ENCODE results near the gene AKAP8L. TPM values are rescaled to one million over a fixed set of nuclear protein-coding genes. Genes with fewer than 3 reads are reported as not detected.
"Not testable (repeated sequence)": the region's sequence is repeated elsewhere in the genome, so short reads cannot be mapped to it uniquely, and the experiment has no call there.

Gene AKAP8L
- polyA plus RNA-seq, 4 donors, result 40.4 to 134 (median 80.9) TPM

- WGBS, 3 donors, result 95 to 96% (median 96%) methylated on average over 4 to 30 of the region's 30 CpGs
- not testable (repeated sequence) for DNase-seq
- H3K36me3 ChIP-seq (ENCODE audit: control insufficient read depth in 3 of 3, insufficient read depth in 2 of 3, low read depth in 1 of 3, low read length in 3 of 3), result peaks cover 19 to 71% (median 21%) of the 10 kb centered on the region in 3 donors
Observed at GRCh38 chr19:15363048-15363447, 55.7 kb downstream of the AKAP8L start.

GRCh38 chr19:15360015-15360414 lies 58.8 kb downstream of the AKAP8L start:
- 50 to 69% (median 52%) methylated on average over 4 of the region's 4 CpGs for WGBS, 3 donors
- H3K9me3 ChIP-seq (ENCODE audit: control insufficient read depth in 2 of 2, insufficient read depth in 1 of 2, low read depth in 1 of 2, low read length in 1 of 2); H3K4me1 ChIP-seq (ENCODE audit: control insufficient read depth in 3 of 3, insufficient read depth in 2 of 3, low read depth in 1 of 3, low read length in 2 of 3); H3K27me3 ChIP-seq (ENCODE audit: control insufficient read depth in 3 of 3, insufficient read depth in 3 of 3, low read length in 3 of 3); FAIRE-seq; H3K27ac ChIP-seq (ENCODE audit: low read depth in 1 of 3, low read length in 2 of 3); H3K4me3 ChIP-seq (ENCODE audit: low read depth in 1 of 3, low read length in 3 of 3); DNase-seq: not testable (repeated sequence)
- H3K36me3 ChIP-seq (ENCODE audit: control insufficient read depth in 3 of 3, insufficient read depth in 2 of 3, low read depth in 1 of 3, low read length in 3 of 3), result peaks cover 17 to 77% (median 25%) of the 10 kb centered on the region in 3 donors

More at GRCh38 chr19:15363048-15363447, 55.7 kb downstream of the AKAP8L start:
- not testable (repeated sequence) for H3K4me1 ChIP-seq (ENCODE audit: control insufficient read depth in 3 of 3, insufficient read depth in 2 of 3, low read depth in 1 of 3, low read length in 2 of 3); H3K9me3 ChIP-seq (ENCODE audit: control insufficient read depth in 2 of 2, insufficient read depth in 1 of 2, low read depth in 1 of 2, low read length in 1 of 2); FAIRE-seq; H3K4me3 ChIP-seq (ENCODE audit: low read depth in 1 of 3, low read length in 3 of 3); H3K27ac ChIP-seq (ENCODE audit: low read depth in 1 of 3, low read length in 2 of 3); H3K27me3 ChIP-seq (ENCODE audit: control insufficient read depth in 3 of 3, insufficient read depth in 3 of 3, low read length in 3 of 3)

- FAIRE-seq (no peak), DNase-seq (no peak)
- H3K27ac ChIP-seq (ENCODE audit: low read depth in 1 of 3, low read length in 2 of 3), result no peak overlapping the region
- H3K36me3 ChIP-seq (ENCODE audit: control insufficient read depth in 3 of 3, insufficient read depth in 2 of 3, low read depth in 1 of 3, low read length in 3 of 3), result peaks cover 22 to 76% (median 25%) of the 10 kb centered on the region in 3 donors
- H3K9me3 ChIP-seq (ENCODE audit: control insufficient read depth in 2 of 2, insufficient read depth in 1 of 2, low read depth in 1 of 2, low read length in 1 of 2), result no peaks in the 10 kb centered on the region
- no peaks in the 10 kb centered on the region for H3K27me3 ChIP-seq (ENCODE audit: control insufficient read depth in 3 of 3, insufficient read depth in 3 of 3, low read length in 3 of 3)
- no peaks in the 10 kb centered on the region for H3K4me1 ChIP-seq (ENCODE audit: control insufficient read depth in 3 of 3, insufficient read depth in 2 of 3, low read depth in 1 of 3, low read length in 2 of 3)
- 84 to 90% (median 89%) methylated on average over 3 of the region's 3 CpGs for WGBS, 3 donors
- H3K4me3 ChIP-seq (ENCODE audit: low read depth in 1 of 3, low read length in 3 of 3), result no peak overlapping the region
Observed at GRCh38 chr19:15358918-15359317, 59.9 kb downstream of the AKAP8L start.

- WGBS, 3 donors, result 71 to 92% (median 82%) methylated on average over 4 of the region's 4 CpGs
- Histone ChIP-seq H3K9me3 (ENCODE audit: control insufficient read depth in 2 of 2, insufficient read depth in 1 of 2, low read depth in 1 of 2, low read length in 1 of 2) (no peaks in the 10 kb centered on the region), H3K4me3 (ENCODE audit: low read depth in 1 of 3, low read length in 3 of 3) (no peak overlapping the region), H3K4me1 (ENCODE audit: control insufficient read depth in 3 of 3, insufficient read depth in 2 of 3, low read depth in 1 of 3, low read length in 2 of 3) (no peaks in the 10 kb centered on the region), H3K27me3 (ENCODE audit: control insufficient read depth in 3 of 3, insufficient read depth in 3 of 3, low read length in 3 of 3) (no peaks in the 10 kb centered on the region), H3K27ac (ENCODE audit: low read depth in 1 of 3, low read length in 2 of 3) (no peak overlapping the region), H3K36me3 (ENCODE audit: control insufficient read depth in 3 of 3, insufficient read depth in 2 of 3, low read depth in 1 of 3, low read length in 3 of 3) (peaks cover 22 to 78% (median 27%) of the 10 kb centered on the region in 3 donors)
- no peak for FAIRE-seq
- peak; percentile 21 to 73 for DNase-seq
Observed at GRCh38 chr19:15357906-15358305, 60.9 kb downstream of the AKAP8L start.

- no peak overlapping the region for H3K27ac ChIP-seq (ENCODE audit: low read depth in 1 of 3, low read length in 2 of 3)
- no peak for FAIRE-seq
- no peak for DNase-seq
- 86 to 89% (median 89%) methylated on average over 27 of the region's 27 CpGs for WGBS, 3 donors
- H3K9me3 ChIP-seq (ENCODE audit: control insufficient read depth in 2 of 2, insufficient read depth in 1 of 2, low read depth in 1 of 2, low read length in 1 of 2), result no peaks in the 10 kb centered on the region
- peaks cover 17 to 63% (median 19%) of the 10 kb centered on the region in 3 donors for H3K36me3 ChIP-seq (ENCODE audit: control insufficient read depth in 3 of 3, insufficient read depth in 2 of 3, low read depth in 1 of 3, low read length in 3 of 3)
- H3K4me3 ChIP-seq (ENCODE audit: low read depth in 1 of 3, low read length in 3 of 3), result no peak overlapping the region
- H3K4me1 ChIP-seq (ENCODE audit: control insufficient read depth in 3 of 3, insufficient read depth in 2 of 3, low read depth in 1 of 3, low read length in 2 of 3), result no peaks in the 10 kb centered on the region
- no peaks in the 10 kb centered on the region for H3K27me3 ChIP-seq (ENCODE audit: control insufficient read depth in 3 of 3, insufficient read depth in 3 of 3, low read length in 3 of 3)
Observed at GRCh38 chr19:15354566-15355296, 64.1 kb downstream of the AKAP8L start.

- H3K36me3 ChIP-seq (ENCODE audit: control insufficient read depth in 3 of 3, insufficient read depth in 2 of 3, low read depth in 1 of 3, low read length in 3 of 3), result peaks cover 17 to 57% (median 17%) of the 10 kb centered on the region in 3 donors
Observed at GRCh38 chr19:15353908-15354307, 64.9 kb downstream of the AKAP8L start.

GRCh38 chr19:15352535-15352934 lies 66.3 kb downstream of the AKAP8L start:
- WGBS, 3 donors, result 89 to 91% (median 89%) methylated on average over 8 of the region's 8 CpGs
- FAIRE-seq; H3K27ac ChIP-seq (ENCODE audit: low read depth in 1 of 3, low read length in 2 of 3); H3K9me3 ChIP-seq (ENCODE audit: control insufficient read depth in 2 of 2, insufficient read depth in 1 of 2, low read depth in 1 of 2, low read length in 1 of 2); H3K27me3 ChIP-seq (ENCODE audit: control insufficient read depth in 3 of 3, insufficient read depth in 3 of 3, low read length in 3 of 3); H3K4me3 ChIP-seq (ENCODE audit: low read depth in 1 of 3, low read length in 3 of 3); DNase-seq; H3K4me1 ChIP-seq (ENCODE audit: control insufficient read depth in 3 of 3, insufficient read depth in 2 of 3, low read depth in 1 of 3, low read length in 2 of 3): not testable (repeated sequence)
- H3K36me3 ChIP-seq (ENCODE audit: control insufficient read depth in 3 of 3, insufficient read depth in 2 of 3, low read depth in 1 of 3, low read length in 3 of 3), result peaks cover 7 to 45% (median 8%) of the 10 kb centered on the region in 3 donors

More at GRCh38 chr19:15353908-15354307, 64.9 kb downstream of the AKAP8L start:
- FAIRE-seq (no peak), DNase-seq (no peak)
- Histone ChIP-seq H3K27ac (ENCODE audit: low read depth in 1 of 3, low read length in 2 of 3) (no peak overlapping the region), H3K27me3 (ENCODE audit: control insufficient read depth in 3 of 3, insufficient read depth in 3 of 3, low read length in 3 of 3) (no peaks in the 10 kb centered on the region), H3K9me3 (ENCODE audit: control insufficient read depth in 2 of 2, insufficient read depth in 1 of 2, low read depth in 1 of 2, low read length in 1 of 2) (no peaks in the 10 kb centered on the region), H3K4me1 (ENCODE audit: control insufficient read depth in 3 of 3, insufficient read depth in 2 of 3, low read depth in 1 of 3, low read length in 2 of 3) (no peaks in the 10 kb centered on the region), H3K4me3 (ENCODE audit: low read depth in 1 of 3, low read length in 3 of 3) (no peak overlapping the region)
- 60 to 89% (median 87%) methylated on average over 4 of the region's 4 CpGs for WGBS, 3 donors

- DNase-seq; FAIRE-seq; H3K27me3 ChIP-seq (ENCODE audit: control insufficient read depth in 3 of 3, insufficient read depth in 3 of 3, low read length in 3 of 3); H3K27ac ChIP-seq (ENCODE audit: low read depth in 1 of 3, low read length in 2 of 3); H3K9me3 ChIP-seq (ENCODE audit: control insufficient read depth in 2 of 2, insufficient read depth in 1 of 2, low read depth in 1 of 2, low read length in 1 of 2); H3K4me3 ChIP-seq (ENCODE audit: low read depth in 1 of 3, low read length in 3 of 3); H3K4me1 ChIP-seq (ENCODE audit: control insufficient read depth in 3 of 3, insufficient read depth in 2 of 3, low read depth in 1 of 3, low read length in 2 of 3): not testable (repeated sequence)
- 96 to 97% (median 97%) methylated on average over 11 of the region's 11 CpGs for WGBS, 3 donors
- peaks cover 0 to 14% (median 0%) of the 10 kb centered on the region in 3 donors for H3K36me3 ChIP-seq (ENCODE audit: control insufficient read depth in 3 of 3, insufficient read depth in 2 of 3, low read depth in 1 of 3, low read length in 3 of 3)
Observed at GRCh38 chr19:15341328-15341727, 77.5 kb downstream of the AKAP8L start.
